Upper lobe of right lung (tissue), 1 donor: ENCODE data around the gene CLPSL2. TPM values are rescaled to one million over a fixed set of nuclear protein-coding genes. Genes with fewer than 3 reads are reported as not detected.

ENCODE experiments used
- ATAC-seq: fragments of 200-7000 bp; cut with Tn5 transposase; one replicate; pipeline ENCODE4 v1.9.1; 2020; ENCODE audit warnings: mild to moderate bottlenecking, moderate library complexity
- DNase-seq: peaks from one replicate; pipeline ENCODE4 v3.0.0-alpha.2; 2020
- H3K27ac ChIP-seq: fragments of 200-600 bp; one replicate; pipeline ENCODE4 v1.8.0; 2022
- H3K27me3 ChIP-seq: fragments of 200-600 bp; one replicate; pipeline ENCODE4 v1.8.0; 2022; ENCODE audit warnings: mild to moderate bottlenecking
- H3K36me3 ChIP-seq: fragments of 200-600 bp; one replicate; pipeline ENCODE4 v1.8.0; 2022
- H3K4me1 ChIP-seq: fragments of 200-600 bp; one replicate; pipeline ENCODE4 v1.8.0; 2022
- H3K4me3 ChIP-seq: fragments of 200-600 bp; one replicate; pipeline ENCODE4 v1.8.0; 2022; ENCODE audit warnings: mild to moderate bottlenecking
- H3K9me3 ChIP-seq: fragments of 200-600 bp; one replicate; pipeline ENCODE4 v1.8.0; 2022
- intact Hi-C: fragments of 100-400 bp; cut with DNase I; formaldehyde crosslinking; loops from one replicate; pipeline ENCODE4 v1.11.0; 2022
- total RNA-seq: library from RNA; stranded (reverse); fragmentation: NEBNext Ultra II Directional; extraction: Animal tissue kit (Norgen Biotek cat#: 25700); gene quantifications from one replicate; pipeline ENCODE4 v1.2.1, GENCODE V29; 2021
- TF ChIP-seq, protein P1 (sequence below): fragments of 200-600 bp; IDR thresholded peaks from one replicate; pipeline ENCODE4 v1.8.0; 2022; ENCODE audit warnings: antibody characterized with exemption
- donor health status: DM: no; HTN: yes; CAD: no; lungs with severe emphysema.

The CLPSL2 gene
- total RNA-seq, 1 donor from 2014 or later = not detected

- Histone ChIP-seq H3K4me3 (no peak overlapping the region), H3K36me3 (no peaks in the 10 kb centered on the region), H3K4me1 (no peaks in the 10 kb centered on the region), H3K27ac (no peak overlapping the region), H3K27me3 (peaks cover 44% of the 10 kb centered on the region), H3K9me3 (no peaks in the 10 kb centered on the region)
- intact Hi-C loops = no loop called here
- TF ChIP-seq, protein P1, sequence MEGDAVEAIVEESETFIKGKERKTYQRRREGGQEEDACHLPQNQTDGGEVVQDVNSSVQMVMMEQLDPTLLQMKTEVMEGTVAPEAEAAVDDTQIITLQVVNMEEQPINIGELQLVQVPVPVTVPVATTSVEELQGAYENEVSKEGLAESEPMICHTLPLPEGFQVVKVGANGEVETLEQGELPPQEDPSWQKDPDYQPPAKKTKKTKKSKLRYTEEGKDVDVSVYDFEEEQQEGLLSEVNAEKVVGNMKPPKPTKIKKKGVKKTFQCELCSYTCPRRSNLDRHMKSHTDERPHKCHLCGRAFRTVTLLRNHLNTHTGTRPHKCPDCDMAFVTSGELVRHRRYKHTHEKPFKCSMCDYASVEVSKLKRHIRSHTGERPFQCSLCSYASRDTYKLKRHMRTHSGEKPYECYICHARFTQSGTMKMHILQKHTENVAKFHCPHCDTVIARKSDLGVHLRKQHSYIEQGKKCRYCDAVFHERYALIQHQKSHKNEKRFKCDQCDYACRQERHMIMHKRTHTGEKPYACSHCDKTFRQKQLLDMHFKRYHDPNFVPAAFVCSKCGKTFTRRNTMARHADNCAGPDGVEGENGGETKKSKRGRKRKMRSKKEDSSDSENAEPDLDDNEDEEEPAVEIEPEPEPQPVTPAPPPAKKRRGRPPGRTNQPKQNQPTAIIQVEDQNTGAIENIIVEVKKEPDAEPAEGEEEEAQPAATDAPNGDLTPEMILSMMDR = no peak
- DNase-seq (peak; percentile 46), ATAC-seq (no peak)
Observed at GRCh38 chr6:35765739-35766138, 10.7 kb upstream of the CLPSL2 start.

DNA sequence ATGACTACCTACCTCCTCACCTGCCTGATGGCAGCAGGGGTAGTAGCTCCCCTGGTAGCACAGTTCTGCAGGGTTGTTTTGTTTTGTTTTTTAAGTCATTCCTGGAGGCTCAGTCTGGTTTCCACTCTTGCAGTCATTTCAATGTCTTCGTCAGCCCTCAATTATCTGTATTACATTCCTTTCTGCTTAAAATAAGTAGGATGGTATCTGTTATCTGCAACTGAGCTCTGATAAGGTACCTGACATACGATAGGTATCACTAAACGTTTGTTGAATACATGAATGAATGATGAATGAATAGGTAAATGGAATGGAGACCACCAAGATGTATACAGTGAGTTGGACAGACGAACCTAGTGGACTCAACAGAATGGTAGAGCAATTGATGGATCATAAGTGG lies 7.2 kb upstream of the CLPSL2 start:
- no peak overlapping the region for H3K27ac ChIP-seq
- DNase-seq (no peak), ATAC-seq (no peak)
- H3K9me3 ChIP-seq = no peaks in the 10 kb centered on the region
- no peaks in the 10 kb centered on the region for H3K36me3 ChIP-seq
- H3K27me3 ChIP-seq = peaks cover 21% of the 10 kb centered on the region
- TF ChIP-seq, protein P1 = no peak
- no peaks in the 10 kb centered on the region for H3K4me1 ChIP-seq
- no peak overlapping the region for H3K4me3 ChIP-seq
- intact Hi-C loops = no loop called here

DNA sequence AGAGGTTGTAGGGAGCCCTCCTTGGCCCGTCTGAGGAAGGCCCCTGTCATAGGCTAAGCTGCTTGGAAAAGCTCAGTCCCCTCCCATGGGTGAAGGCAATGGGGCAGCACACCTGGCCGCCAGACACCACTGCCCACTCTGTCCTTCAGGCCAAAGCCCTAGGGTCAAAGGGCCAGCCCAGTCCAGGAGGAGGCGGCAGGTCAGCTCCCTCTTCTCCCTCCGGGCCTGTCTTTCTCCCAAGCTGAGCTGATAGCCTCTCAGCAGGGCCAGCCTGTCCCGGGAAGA lies 5.1 kb upstream of the CLPSL2 start:
- intact Hi-C loops = no loop called here
- H3K4me1 ChIP-seq = peaks cover 2% of the 10 kb centered on the region
- peak; percentile 52 for DNase-seq
- no peak overlapping the region for H3K27ac ChIP-seq
- peak; percentile 14 for ATAC-seq
- H3K27me3 ChIP-seq = peaks cover 24% of the 10 kb centered on the region
- no peak overlapping the region for H3K4me3 ChIP-seq
- no peaks in the 10 kb centered on the region for H3K9me3 ChIP-seq
- H3K36me3 ChIP-seq = no peaks in the 10 kb centered on the region
- TF ChIP-seq, protein P1 = no peak

DNA sequence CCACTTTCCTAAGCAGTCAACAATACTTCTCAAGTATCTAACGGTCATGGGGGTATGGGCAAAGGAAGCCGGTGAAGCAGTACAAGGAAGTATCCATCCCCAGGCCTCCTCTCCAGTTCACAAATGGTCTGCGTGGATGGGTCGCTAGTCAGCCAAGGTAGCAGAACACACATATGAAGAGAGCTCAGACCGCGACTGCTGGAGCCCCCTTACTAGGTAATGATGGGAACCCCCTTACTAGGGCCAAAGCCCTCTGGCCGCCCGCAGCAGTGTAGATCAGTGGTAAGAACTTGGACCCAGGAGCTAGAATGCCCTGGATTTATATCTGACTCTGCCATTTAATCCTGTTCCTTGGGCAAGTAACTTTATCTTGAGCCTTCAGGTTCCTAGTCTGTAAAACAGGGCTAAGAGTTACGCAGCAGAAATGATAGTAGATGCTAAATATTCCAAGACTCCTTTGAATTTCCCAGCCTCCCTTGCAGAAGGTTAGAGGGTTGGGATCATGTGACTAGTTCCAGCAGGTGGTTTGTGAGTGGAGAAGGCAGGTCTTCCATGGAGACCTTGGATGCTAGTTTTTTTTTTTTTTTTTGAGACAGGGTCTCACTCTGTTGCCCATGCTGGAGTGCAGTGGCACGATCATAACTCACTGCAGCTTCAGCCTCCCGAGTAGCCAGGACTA lies 2.1 kb upstream of the CLPSL2 start:
- DNase-seq = no peak
- H3K27me3 ChIP-seq = peaks cover 29% of the 10 kb centered on the region
- H3K27ac ChIP-seq = no peak overlapping the region
- no peaks in the 10 kb centered on the region for H3K36me3 ChIP-seq
- intact Hi-C loops = no loop called here
- H3K4me3 ChIP-seq = no peak overlapping the region
- TF ChIP-seq, protein P1 = no peak
- no peaks in the 10 kb centered on the region for H3K9me3 ChIP-seq
- no peak for ATAC-seq
- peaks cover 7% of the 10 kb centered on the region for H3K4me1 ChIP-seq

GRCh38 chr6:35775031-35775430 lies 1.4 kb upstream of the CLPSL2 start:
- H3K36me3 ChIP-seq = no peaks in the 10 kb centered on the region
- no peaks in the 10 kb centered on the region for H3K9me3 ChIP-seq
- ATAC-seq = no peak
- H3K4me1 ChIP-seq = peaks cover 7% of the 10 kb centered on the region
- H3K27ac ChIP-seq = no peak overlapping the region
- H3K27me3 ChIP-seq = peaks cover 29% of the 10 kb centered on the region
- intact Hi-C loops = no loop called here
- no peak for DNase-seq
- TF ChIP-seq, protein P1 = no peak
- H3K4me3 ChIP-seq = no peak overlapping the region
